Activated T-cell treated with anti-CD3 and anti-CD28 coated beads, Interleukin-2, amount 50 U/mL, for 1 hour (primary cell): ENCODE data around the gene BPIFB6.

ENCODE experiments used
- DNase-seq: peaks from one replicate; pipeline ENCODE4 v3.0.0-alpha.2; 2020

Gene BPIFB6

GRCh38 chr20:33016581-33017109, 14.8 kb upstream of the BPIFB6 start:
- no peak for DNase-seq

- DNase-seq: no peak
Measured at GRCh38 chr20:33017542-33017941, 13.9 kb upstream of the BPIFB6 start.

- DNase-seq: no peak
Measured at GRCh38 chr20:33018169-33018931, 13.1 kb upstream of the BPIFB6 start.

GRCh38 chr20:33019465-33020277, 11.8 kb upstream of the BPIFB6 start:
- DNase-seq: no peak

- no peak for DNase-seq
Measured at GRCh38 chr20:33020278-33021161, 10.9 kb upstream of the BPIFB6 start.

GRCh38 chr20:33021879-33022278, 9.6 kb upstream of the BPIFB6 start:
- DNase-seq: no peak

GRCh38 chr20:33022289-33022688, 9.2 kb upstream of the BPIFB6 start:
- DNase-seq: no peak

GRCh38 chr20:33022694-33023438, 8.6 kb upstream of the BPIFB6 start:
- no peak for DNase-seq

- no peak for DNase-seq
Measured at GRCh38 chr20:33023439-33024242, 7.8 kb upstream of the BPIFB6 start.

GRCh38 chr20:33024243-33024560, 7.2 kb upstream of the BPIFB6 start:
- no peak for DNase-seq

- DNase-seq: no peak
Measured at GRCh38 chr20:33024609-33025317, 6.7 kb upstream of the BPIFB6 start.

- no peak for DNase-seq
Measured at GRCh38 chr20:33025318-33025876, 6.1 kb upstream of the BPIFB6 start.

- no peak for DNase-seq
Measured at GRCh38 chr20:33026072-33026778, 5.2 kb upstream of the BPIFB6 start.

GRCh38 chr20:33026779-33027759, 4.4 kb upstream of the BPIFB6 start:
- DNase-seq: no peak

- DNase-seq: no peak
Measured at GRCh38 chr20:33027769-33028751, 3.4 kb upstream of the BPIFB6 start.

GRCh38 chr20:33028875-33029274, 2.6 kb upstream of the BPIFB6 start:
- no peak for DNase-seq

- no peak for DNase-seq
Measured at GRCh38 chr20:33030076-33030475, 1.4 kb upstream of the BPIFB6 start.
